ENCODE data around the gene SERPING1.

DNA sequence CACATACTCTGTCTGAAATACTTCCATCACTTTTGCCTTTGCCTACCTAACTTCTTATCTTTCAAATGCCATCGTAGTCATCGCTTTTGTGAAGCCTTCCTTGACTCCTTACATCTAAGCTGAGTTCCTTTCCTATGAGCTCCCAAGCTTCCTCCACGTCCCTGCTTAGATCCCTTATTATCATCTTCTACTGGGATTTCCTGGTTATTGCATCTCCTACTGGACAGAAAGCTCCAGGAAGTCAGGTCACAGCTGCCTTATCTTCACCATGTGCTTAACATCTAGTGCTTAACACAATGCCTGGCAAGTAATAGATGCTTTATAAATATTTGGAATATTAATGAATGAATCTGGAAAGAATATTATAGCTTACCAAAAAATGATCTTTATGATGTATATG is 46.3 kb downstream of the SERPING1 start:
- no peak for TF ChIP-seq POLR2A (IDR thresholded peaks at IDR 0.05)
- TF ChIP-seq, protein P1, sequence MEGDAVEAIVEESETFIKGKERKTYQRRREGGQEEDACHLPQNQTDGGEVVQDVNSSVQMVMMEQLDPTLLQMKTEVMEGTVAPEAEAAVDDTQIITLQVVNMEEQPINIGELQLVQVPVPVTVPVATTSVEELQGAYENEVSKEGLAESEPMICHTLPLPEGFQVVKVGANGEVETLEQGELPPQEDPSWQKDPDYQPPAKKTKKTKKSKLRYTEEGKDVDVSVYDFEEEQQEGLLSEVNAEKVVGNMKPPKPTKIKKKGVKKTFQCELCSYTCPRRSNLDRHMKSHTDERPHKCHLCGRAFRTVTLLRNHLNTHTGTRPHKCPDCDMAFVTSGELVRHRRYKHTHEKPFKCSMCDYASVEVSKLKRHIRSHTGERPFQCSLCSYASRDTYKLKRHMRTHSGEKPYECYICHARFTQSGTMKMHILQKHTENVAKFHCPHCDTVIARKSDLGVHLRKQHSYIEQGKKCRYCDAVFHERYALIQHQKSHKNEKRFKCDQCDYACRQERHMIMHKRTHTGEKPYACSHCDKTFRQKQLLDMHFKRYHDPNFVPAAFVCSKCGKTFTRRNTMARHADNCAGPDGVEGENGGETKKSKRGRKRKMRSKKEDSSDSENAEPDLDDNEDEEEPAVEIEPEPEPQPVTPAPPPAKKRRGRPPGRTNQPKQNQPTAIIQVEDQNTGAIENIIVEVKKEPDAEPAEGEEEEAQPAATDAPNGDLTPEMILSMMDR (IDR thresholded peaks at IDR 0.05 in 4 of 5, conservative IDR thresholded peaks at IDR 0.05 in 1 of 5): no peak
